GM19099 (cell line): ENCODE results near the gene AP1B1.

Experiments used
- POLR2A ChIP-seq: IDR thresholded peaks from 3 replicates; pipeline ENCODE4 v1.6.1; 2011; ENCODE audit warnings: low read depth; ENCODE audit not compliant: insufficient read length; ENCODE audit errors: extremely low read depth

The AP1B1 gene

DNA sequence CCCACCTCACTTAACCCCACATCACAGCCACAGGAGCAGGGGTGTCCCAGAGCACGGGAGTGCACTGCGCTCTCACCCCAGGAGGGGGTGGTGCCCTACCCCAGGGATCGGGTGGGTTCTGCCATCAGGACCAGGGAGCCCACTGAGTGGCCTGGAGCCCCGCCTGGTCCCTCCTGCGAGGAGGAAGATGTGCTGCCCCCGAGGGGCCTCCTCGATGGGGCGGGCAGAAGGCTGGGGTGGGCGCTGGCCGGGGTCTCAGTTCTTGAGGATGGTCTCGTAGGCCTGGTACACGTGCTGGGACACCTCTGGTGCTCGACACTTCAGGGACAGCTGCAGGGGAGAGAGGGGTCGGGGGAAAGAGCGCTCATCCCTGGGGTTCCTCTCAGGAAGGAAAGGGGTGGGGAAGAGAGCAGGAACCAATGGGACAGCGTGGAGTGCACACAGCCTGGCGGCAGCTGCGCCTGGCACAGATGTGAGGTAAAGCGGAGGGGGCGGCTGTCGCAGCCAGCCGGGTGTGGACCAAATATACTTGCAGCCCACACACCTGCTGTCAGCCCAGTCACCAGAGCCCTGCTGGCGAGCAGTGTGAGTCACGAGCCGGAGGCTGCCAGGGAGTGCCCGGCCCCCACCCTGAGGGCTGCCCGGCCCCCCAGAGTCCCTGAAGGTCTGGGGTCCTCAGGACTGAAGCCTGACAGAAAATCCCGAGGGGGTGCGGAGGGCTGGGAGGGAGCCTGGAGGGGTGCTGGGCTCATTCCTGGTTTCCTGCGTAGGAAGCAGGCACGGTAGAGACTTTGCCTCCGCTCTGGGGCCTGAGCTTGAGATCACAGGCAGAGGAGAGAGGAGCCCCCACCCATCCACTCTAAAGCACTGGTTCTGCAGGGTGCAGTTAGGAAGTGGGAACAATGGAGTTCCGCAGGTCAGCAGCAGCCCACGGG, 59.5 kb downstream of the AP1B1 start:
- no peak for TF ChIP-seq POLR2A

DNA sequence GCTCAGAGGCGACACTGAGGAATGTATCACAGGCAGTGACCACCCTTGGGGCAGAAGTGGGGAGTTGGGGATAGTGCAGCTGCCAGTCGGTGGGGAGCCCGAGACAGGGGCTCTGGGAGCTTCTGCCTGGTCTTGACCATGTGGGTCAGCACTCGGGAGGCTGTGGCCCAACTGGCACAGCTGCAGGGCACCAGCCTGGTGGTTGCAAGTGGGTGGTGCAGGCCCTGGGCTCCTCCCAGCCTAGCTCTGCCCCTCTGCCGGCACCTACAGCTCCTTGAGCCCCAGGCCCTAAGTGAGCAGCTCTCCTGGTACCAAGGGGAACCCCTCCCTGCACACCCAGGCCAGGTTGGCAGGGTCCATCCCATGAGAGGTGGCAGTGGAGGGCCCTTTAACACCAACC, 60.3 kb downstream of the AP1B1 start:
- no peak for TF ChIP-seq POLR2A

DNA sequence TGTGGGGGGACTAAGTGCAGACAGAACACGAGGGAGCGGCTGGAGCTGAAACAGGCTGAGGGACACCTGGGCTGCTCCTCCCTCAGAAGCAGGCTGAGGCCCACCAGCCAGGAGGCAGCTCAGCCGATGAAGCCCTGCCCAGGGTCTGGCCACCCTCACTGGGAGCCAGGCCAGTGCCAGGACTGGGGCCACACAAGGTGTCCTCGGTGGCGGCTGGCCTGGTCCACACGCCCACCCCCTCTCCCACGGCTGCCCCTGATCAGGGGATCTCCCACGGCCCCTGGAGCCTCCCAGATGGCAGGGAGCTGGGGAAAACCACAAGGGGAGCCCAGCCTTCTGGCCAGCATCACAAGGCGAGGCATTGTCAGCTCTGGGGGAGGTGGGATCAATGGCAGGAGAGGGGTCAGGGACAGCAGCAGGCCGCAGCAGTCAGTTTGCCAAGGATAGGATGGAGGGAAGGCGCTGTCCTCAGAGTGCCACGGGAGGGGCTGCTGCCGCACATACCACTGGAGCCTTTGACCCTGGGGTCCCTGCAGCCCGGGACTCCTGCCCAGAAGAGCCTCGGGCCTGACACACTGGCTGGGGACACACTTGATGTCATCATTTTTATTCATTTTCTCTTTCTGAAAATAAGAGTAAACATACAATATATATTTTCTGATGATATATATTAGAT, 61.1 kb downstream of the AP1B1 start:
- no peak for TF ChIP-seq POLR2A

DNA sequence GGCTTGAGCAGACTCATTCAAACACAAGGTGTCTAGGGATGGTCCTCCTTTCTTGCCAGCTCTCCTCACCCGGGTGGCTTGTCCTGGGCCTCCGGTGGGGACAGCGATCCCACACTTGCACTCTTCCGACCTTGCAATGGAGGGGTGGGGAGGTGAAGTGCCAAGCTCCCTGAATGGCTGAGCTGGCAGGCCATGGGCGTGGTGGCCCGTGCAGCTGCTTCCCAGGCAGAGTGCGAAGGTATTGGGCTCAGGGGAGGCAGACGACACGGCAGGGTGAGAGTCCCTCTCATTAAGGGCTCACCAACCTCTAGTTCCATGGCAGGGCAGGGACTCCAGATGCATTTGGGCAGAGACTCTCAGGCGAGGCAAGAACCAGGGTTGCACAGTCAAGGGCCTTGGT, 61.9 kb downstream of the AP1B1 start:
- no peak for TF ChIP-seq POLR2A

DNA sequence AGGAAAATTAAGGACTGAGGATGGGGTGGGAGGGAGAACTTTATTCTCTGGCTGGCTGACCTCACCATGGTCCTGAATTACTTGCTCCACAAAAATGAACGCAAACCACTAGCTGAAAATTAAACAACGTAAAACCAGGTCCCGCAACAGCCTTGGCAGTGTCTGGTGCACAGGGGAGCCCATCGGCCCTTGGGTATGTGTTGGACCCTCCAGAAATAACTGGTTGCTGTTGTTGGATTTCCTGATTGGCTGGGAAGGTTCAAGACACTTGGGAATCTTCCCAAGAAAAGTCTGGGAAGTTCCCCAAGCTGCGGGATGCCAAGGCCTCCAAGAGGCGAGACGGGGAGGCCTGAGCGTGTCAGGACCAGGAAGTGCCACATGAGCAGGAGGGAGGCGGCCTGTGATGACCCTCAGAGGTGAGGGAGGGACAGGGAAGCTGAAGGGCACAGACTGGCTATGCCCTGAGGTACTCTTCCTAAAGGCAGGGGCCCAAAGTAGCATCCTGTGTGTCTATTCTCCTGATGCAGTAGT, 62.5 kb downstream of the AP1B1 start:
- no peak for TF ChIP-seq POLR2A

DNA sequence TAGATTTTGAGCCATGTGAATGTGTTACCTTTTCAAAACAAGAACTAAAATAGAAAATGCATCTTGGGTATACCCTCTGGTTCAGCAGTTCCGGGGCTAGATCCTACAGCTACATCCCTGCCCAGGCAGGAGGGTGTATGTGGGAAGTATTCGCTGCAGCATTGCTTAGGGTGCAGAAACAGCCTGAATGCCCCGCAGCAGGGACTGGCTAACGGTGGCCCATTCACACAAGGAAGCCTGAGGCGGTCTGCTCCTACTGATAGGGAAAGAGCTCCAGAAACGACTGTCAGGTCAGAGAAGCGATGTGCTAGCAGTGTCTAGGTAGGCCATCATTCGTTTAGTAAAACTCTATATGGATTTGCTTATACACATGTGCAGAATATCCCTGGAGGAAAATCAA, 63.0 kb downstream of the AP1B1 start:
- no peak for TF ChIP-seq POLR2A

DNA sequence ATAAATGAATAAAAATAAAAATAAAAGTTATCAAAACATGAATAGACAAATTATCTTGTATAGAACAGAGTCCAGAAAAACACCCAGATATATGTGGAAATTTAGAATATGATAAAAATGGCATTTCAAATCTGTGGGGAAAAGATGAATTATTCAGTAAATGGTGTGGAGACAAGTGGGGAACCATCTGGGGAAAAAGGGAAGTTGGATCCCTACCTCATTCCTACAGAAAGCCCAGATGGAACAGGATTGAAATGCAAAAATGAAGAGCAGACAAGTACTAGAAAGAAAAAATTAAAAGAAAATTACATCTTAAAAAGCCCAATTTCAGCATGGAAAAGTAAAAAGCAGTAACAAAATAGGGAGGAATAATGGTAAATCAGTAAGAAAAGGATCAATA, 64.7 kb downstream of the AP1B1 start:
- no peak for TF ChIP-seq POLR2A

DNA sequence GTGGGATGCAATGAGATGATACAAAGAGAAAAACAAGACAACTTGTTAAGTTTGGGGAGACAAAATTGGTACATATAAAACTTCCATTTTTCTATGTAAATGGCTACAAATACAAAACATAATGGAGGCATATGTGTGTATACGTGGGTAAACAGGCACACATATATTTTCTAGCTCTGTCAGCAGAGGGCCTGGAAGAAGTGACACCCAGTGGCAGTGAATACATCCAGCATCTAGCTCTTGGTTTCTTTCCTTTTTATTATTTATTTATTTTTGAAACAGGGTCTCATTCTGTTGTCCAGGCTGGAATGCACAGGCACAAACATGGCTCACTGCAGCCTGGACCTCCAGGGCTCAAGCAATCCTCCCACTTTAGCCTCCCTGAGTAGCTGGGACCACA, 67.8 kb downstream of the AP1B1 start:
- TF ChIP-seq POLR2A: no peak

DNA sequence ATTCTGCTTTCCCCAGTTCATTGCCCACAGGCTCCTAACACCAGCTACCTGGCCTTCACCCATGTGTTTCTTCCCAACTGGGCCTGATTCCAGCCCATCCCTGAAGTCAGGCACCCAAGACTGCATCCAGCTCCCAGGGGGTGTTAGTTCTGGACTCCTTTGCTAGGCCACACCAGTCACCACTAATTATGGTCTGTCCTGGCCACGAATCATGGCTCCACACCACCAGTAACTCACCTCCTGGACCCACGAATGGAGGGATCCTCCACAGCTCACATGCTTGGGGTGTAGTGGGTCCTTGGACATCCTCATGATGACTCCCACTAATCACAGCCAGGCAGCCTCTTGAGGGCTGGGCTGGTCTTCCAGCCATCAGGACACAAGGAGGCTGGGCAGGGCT, 69.3 kb downstream of the AP1B1 start:
- no peak for TF ChIP-seq POLR2A

DNA sequence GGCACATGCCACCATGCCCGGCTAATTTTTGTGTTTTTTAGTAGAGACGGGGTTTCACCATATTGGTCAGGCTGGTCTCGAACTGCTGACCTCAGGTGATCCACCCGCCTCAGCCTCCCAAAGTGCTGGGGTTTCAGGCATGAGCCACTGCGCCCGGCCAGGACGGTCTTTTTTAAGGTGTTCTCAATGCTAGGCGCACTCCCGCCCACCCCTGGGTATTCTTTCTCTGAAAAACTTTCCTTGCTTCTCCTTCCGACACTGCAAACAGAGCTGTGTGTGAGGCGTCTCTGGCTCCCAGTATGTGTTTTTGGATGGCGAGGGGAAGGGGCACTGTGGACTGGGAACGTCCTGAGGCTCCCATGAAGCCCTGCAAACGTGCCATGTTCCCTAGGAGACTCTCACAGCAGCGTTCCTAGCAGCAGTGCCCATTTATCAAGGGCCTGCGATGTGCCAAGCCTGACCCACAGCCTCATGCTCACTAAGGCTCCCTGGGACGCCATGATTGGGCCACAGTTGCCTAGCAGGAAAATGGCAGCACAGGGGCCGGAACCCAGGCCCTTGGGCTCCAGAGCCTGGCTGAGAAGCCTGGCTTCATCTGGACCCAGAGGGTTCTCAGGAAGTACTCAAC, 70.4 kb downstream of the AP1B1 start:
- no peak for TF ChIP-seq POLR2A

DNA sequence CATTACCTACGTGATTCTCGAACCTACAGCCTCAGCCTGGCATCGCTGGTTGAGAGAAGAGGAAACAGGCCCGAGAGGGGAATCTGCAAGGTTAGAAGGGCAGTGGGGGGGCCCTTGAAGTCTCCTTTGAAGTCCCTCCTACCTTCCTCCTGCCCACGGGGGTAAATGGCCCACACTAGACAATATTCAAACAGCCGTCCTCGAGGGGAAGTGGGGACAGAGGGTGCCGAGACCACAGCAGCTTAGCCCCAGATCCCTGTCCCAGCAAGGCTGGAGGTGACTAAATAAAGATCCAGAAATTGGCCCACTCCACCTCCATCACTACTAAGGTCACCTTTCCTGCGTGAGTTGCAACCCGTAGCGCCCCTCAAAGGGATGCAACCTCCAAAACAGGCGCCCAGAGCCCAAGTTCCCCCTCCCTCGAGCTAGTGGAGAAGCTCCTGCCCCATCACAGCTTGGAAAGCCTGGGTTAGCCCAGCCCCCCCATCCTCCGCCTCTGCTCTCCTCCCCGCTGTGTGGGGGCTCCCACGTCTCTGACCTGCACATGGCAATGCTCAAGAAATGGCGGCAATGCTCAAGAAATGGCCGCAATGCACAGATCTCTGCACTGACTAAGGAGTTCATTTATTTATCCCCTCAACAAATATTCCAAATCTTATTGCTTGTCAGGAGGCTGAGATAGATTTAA, 72.1 kb downstream of the AP1B1 start:
- no peak for TF ChIP-seq POLR2A

DNA sequence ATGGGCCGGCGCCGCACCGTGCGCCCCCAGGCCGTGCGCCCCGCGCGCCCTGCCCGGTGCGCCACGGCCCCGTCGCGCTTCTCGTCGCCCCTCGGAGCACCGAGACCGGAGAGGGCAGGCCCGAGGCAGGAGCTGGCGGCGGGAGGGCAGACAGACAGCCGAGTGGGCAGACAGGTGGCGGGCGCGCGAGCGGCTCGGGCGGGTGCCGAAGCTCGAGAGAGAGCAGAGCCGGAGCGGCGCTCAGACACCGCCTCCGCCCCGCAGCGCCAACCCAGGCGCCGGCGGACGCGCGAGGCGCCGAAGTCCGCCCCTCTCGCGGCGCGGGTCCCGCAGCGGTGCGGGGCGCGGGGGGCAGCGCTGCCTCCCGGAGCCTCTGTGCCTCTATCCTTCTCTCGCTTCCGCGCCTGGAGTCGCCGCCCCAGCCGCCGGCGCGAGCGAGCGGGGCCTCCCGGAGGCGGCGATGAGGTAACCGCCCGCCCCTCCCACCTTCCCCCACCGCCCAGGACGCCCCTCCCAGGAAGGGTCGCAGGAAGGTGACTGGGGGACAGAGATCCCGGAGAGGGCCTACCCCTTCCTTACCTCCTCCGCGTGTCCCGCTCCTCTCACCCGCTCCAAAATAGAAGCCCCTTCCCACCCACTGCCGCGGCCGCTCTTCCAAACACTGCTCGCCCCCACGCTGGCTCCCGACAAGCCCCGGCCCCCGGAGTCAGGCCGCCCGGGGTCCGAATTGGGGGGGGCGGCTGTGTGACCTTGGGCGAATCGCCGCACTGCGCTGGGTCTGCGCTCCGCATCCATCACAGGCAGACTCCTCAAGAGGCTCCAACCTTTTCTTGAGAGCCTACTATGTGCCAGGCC, 72.9 kb downstream of the AP1B1 start, which contains the start of gene RASL10A:
TSS of gene RASL10A (minus strand) at position 412 of the 855 bp plus-strand sequence. CDS start 451 bp downstream, outside the sequence.
- no peak for TF ChIP-seq POLR2A

DNA sequence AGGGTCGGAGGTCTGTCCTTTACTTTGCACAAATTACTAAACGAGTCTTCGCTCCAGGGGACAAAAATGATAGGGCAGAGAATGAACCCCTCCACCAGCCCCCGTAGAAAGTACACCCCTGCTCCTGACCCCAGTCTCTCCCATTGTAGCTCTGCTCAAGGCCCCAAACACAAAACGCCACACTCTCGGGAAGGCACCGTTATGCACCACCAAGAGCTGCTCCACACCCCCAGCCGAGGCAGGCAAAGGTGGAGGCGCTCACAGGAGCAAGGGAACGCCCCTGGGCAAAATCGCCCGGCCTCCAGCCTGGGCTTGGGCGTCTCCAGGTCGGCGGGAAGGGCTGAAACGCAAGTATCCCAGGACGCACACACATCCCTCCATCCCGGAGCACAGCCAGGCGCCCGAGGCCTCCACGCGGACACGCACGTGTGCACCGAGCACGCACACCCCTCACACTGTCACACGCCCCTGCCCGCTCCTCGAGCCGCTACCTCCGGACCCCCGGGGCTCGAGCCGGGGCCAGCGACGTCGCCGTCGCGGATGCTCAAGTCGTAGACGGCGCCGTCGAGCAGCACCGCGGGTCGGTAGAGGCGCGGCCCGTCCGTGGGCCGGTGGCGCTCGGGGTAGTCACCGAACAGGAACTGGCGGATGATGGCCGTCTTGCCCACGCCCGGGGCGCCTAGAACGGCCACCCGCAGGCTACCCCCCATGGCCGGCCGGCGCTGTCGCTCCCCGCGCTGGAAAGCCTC, 73.7 kb downstream of the AP1B1 start:
- TF ChIP-seq POLR2A: no peak
